ENCODE data around the gene PCBP4.
A peak's percentile ranks its signal among the peaks of the same experiment; 100 is the strongest.

The PCBP4 gene

GRCh38 chr3:51954713-51955112 lies 12.5 kb downstream of the PCBP4 start:
- DNase-seq: no peak

GRCh38 chr3:51954105-51954504 lies 13.1 kb downstream of the PCBP4 start:
- DNase-seq: no peak

- no peak for DNase-seq
Observed at GRCh38 chr3:51953445-51953844, 13.8 kb downstream of the PCBP4 start.

GRCh38 chr3:51950899-51951298 lies 16.4 kb downstream of the PCBP4 start:
- no peak for DNase-seq

GRCh38 chr3:51949121-51949520 lies 18.1 kb downstream of the PCBP4 start:
- no peak for DNase-seq

- DNase-seq: no peak
Observed at GRCh38 chr3:51948016-51948580, 19.2 kb downstream of the PCBP4 start.

- DNase-seq: no peak
Observed at GRCh38 chr3:51947215-51947900, 19.9 kb downstream of the PCBP4 start.

- DNase-seq: no peak
Observed at GRCh38 chr3:51946796-51947195, 20.5 kb downstream of the PCBP4 start.

GRCh38 chr3:51945926-51946705 lies 21.1 kb downstream of the PCBP4 start:
- no peak for DNase-seq

- no peak for DNase-seq
Observed at GRCh38 chr3:51945031-51945840, 22.0 kb downstream of the PCBP4 start.

- no peak for DNase-seq
Observed at GRCh38 chr3:51944451-51945021, 22.7 kb downstream of the PCBP4 start.

GRCh38 chr3:51943451-51944391 lies 23.5 kb downstream of the PCBP4 start:
- DNase-seq: no peak

- DNase-seq: peak; percentile 32
Observed at GRCh38 chr3:51942603-51943450, 24.4 kb downstream of the PCBP4 start.

- DNase-seq: peak; percentile 99
Observed at GRCh38 chr3:51941798-51942602, 25.3 kb downstream of the PCBP4 start, which contains the start of the genes PARP3 and RRP9. Gene PARP3 (plus strand): TSS chr3:51942363. CDS start chr3:51943356, 993 bp downstream. Gene RRP9 (minus strand): TSS chr3:51941904. CDS start chr3:51941867, 37 bp downstream.

GRCh38 chr3:51941463-51941797 lies 25.8 kb downstream of the PCBP4 start:
- no peak for DNase-seq

GRCh38 chr3:51940648-51941462 lies 26.4 kb downstream of the PCBP4 start:
- no peak for DNase-seq

- no peak for DNase-seq
Observed at GRCh38 chr3:51938780-51939425, 28.4 kb downstream of the PCBP4 start.
